ENCODE results near the gene TRAP1.
A peak's percentile ranks its signal among the peaks of the same experiment; 100 is the strongest.

TRAP1 gene

DNA sequence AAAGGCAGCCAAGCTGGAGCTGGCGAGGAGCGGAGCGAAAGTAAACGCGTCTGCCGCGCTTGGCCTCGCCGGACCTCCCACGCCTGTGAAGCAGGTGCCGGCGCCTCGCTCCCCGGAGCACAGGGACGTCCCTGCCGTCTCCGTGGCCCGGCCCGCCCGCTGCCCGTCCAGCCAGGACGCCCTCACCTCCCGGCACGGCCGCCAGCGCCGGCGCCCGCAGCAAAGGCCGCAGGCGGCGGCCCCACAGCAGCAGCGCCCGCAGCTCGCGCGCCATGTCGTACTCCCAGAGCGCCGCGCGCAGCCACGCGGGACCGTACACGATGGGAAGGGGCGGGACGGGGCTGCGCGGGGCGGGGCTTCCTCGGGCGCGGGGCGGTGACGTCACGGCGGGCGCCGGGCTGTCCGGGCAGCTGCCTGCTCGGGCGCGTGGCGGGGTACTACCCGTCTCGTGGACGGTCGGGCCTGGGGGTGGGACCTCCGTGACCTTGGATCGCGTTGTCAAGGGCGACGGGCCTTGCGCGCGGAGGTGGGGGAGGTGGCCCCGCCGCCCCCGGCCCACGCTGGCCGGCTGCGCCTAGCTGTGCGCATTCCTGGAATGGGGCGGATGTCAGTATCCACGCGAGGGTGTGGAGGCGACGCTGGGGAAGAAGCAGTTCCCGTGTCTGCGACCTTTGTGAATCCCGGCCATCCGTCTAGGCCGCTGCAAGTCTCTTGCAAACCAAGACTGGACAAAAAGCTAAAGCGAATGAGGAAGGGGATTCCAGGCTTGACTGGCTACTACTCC is at the start of gene TRAP1:
Gene TRAP1, minus strand, starts transcription at position 290 of the 784 bp plus-strand sequence. Its CDS starts 16 bp downstream, at position 274.
- DNase-seq (ENCODE audit: low read depth in 2 of 2) = peak; percentile 94

DNA sequence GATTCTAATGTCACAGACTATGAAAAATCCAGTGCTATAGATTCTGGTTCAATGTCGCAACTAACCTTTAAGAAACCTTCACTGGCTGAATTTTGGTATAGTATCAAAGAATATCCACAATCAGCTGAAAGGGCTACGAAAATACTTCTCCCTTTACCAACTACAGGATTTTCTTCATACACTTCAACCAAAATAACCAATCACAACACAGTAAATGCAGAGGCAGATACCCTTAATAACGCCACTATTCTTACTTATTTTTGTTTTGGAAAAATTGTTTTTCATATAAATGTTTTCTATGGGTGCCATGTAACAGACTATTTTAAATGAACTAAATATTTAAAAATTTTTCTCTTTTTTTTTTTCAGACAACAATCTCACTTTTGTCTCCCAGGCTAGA is 48.9 kb upstream of the TRAP1 start:
- DNase-seq (ENCODE audit: low read depth in 2 of 2) = no peak

DNA sequence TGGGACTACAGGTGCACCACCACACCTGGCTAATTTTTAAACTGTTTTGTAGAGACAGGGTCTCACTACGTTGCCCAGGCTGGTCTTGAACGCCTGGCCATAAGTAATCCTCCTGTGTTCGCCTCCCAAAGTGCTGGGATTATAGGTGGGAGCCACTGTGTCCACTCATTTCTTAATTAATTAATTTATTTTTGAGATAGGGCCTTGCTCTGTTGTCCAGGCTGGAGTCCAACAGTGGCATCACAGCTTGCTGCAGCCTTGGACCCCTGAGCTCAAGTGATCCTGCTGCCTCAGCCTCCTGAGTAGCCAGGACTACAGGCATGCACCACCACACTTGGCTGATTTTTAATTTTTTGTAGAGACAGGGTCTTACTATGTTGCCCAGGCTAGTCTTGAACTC is 47.1 kb upstream of the TRAP1 start:
- DNase-seq (ENCODE audit: low read depth in 2 of 2) = no peak

DNA sequence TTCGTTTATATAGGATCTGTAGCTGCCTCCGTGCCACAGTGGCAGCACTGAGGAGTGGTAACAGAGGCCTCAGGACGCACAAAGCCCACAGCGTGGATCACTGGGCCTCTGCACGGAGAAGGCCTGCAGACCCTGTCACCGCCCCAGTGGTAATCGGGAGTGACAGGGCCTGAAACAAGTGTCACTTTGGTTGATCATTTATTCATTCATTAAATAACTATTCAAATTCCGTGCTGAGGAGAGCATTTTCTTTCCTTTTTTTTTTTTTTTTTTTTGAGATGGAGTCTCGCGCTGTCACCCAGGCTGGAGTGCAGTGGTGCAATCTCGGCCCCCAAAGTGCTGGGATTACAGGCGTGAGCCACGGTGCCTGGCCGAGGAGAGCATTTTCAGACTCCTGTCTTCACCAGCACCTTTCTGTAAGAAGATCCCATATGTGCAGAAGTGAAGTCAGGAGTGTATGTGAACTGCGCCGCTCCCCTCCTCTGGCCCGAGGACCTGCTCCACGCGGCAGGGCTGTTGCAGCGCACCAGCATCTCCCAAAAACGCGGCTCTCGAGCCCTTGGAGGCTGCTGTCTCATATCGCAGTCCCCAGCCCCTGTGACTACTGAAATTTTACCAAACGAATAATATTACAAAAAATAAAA is 44.9 kb upstream of the TRAP1 start:
- DNase-seq (ENCODE audit: low read depth in 2 of 2) = no peak

DNA sequence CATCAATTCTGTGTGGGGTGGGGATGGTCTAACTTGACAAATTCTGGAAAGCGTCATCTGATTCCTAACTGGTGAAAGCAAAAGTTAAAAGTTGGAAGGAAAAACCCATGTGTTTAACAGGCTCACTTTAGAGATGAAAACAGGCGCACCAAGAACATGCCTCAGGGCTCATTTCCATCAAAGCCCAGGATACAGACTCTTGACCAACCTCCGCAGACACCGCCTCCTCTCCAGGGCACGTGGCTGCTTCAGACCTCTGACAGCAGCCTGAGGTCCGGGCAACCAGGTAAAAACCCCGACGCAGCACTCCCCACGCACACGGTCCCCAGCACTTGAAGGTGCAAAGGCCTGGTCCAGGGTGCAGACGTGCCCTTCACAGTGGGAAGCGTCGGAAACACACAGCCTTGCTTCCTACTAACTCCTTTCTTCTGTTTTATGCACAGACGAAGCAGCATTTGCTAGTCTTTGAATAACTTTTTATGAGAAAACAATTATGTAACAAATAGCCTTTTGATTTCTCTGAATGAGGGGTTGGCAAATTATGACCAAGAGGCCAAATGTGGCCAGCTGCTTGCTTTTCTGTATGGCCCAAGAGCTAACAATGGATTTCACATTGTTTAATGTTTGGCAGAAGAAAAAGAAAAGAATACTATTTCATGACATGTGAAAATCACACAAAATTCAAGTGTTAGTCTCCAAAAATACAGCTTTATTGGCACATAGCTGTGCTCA is 44.2 kb upstream of the TRAP1 start:
- no peak for DNase-seq (ENCODE audit: low read depth in 2 of 2)

DNA sequence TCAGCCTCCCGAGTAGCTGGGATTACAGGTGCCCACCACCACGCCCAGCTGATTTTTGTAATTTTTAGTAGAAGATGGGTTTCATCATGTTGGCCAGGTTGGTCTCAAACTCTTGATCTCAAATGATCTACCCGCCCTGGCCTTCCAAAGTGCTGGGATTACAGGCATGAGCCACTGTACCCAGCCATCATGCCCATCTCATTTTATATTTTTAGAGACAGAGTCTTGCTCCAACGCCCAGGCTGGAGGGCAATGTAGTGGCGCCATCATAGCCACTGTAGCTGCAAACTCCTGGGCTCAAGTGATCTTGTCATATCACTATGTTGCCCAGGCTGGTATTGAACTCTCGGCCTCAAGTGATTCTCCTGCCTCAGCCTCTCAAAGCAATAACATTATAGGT is 43.2 kb upstream of the TRAP1 start:
- DNase-seq (ENCODE audit: low read depth in 2 of 2) = no peak

DNA sequence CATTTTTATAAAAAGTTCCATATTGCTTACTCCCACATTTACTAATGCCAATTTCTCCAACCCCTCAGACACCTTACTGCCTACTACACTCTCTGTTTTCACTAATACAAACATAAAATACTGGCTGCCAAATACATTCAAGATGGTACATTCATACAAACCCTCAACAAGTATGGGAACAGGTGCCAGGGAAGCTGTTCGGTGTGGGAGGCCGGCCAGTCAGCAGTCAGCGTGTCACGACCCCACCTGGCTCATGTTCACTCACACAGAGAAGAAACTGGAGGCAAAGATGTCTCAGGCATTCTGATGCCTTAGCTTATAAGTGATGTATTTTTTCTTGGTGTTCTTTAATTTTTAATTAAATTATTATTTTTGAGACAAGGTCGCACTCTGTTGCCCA is 42.4 kb upstream of the TRAP1 start:
- no peak for DNase-seq (ENCODE audit: low read depth in 2 of 2)

DNA sequence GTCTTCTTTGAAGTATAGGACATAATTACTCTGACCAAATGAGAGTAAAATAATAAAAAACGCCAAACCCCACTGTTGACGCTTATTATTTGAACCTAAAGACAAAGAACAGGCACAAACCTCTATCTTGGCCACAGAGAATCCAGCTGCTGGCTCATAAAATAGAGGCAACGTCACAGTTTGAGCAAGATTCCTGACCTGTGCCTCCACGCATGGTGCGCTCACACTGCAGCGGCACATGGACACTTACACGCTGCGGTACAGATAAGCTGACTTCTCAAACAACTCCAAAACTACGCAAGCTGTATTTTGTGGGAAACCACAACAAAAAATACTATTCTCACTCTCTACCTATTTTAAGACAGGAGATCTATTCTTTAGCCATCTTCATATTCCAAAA is 38.8 kb upstream of the TRAP1 start:
- no peak for DNase-seq (ENCODE audit: low read depth in 2 of 2)

DNA sequence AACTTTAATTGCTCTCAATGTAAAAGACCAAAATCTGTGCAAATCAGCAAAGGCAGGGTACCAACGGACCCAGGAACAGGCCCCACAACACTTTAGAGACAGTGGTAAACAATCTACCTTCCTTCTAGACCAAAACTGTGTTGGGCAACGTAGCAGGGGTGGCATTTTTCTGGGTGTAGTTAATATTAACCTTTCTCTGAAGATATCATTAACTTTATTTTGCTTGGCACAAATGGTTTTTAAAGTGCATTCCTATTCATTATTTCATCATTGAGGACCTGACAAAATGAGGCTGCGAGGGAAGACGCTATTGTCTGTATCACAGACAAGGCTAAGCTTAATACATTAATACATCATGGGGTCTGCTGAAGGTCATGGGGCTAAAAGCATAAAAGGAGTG is 37.9 kb upstream of the TRAP1 start:
- no peak for DNase-seq (ENCODE audit: low read depth in 2 of 2)

DNA sequence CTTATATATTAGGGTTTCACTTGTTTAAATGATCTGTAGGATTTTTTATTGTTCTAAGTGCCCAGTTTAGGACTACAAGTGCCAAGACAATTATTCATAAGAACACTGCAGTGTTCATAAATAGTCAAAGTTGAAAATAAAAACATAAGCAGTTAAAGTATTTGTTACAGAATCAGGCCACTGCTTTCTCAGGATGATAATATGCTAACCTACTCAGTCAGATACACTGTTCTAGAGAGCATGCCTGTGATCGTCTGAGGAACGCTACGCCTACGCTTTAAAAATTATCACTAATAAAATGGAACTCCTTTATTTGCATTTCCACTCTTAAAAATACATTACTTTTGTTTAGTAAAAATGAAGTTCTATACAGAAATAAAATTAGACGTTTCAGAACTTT is 37.4 kb upstream of the TRAP1 start:
- no peak for DNase-seq (ENCODE audit: low read depth in 2 of 2)

DNA sequence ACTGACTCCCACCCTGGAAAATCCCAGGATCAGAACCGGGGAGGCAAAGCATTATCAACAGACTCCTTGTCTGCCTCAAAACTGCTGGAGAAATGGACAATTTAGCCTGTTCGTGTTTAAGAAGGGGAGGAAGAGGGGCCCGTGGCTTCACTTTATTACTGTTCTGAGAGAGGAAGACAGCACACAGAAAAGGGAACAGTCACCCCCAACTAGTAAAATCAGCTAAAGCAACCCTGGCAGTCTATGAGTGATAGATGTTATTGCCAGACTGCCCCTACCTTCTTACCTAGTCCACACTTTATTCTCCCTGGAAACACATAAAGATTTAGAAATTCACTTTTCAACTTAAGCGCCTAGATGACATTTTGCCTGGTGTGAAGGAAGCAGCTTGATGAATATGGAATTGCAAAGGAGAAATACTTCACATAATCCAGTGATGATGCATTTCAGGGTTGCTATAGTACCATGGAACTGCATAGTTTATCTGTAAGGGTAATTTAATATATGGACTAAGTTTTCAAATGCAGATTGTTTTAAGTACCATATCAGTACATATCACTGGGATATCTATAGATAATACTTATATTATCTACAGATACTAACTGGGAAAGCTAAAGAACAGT is 36.9 kb upstream of the TRAP1 start:
- DNase-seq (ENCODE audit: low read depth in 2 of 2) = no peak

DNA sequence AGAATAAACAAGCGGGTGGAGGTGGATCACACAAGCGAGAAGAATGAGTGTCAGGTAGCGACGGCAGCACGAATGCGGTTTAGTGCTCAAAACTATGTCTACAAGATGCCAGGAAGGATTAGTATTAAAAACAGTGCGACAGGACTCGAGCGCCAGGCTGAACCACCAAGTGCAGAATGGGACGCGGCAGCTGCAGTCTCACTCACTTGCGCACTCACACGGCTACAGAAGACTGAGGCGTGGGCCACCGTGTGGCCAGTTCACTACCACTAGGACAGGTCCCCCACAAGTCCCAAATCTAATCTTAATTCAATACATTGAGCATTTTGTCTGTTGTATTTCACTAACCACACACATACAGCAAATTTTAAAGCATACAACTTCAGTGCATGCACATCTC is 35.7 kb upstream of the TRAP1 start:
- no peak for DNase-seq (ENCODE audit: low read depth in 2 of 2)

DNA sequence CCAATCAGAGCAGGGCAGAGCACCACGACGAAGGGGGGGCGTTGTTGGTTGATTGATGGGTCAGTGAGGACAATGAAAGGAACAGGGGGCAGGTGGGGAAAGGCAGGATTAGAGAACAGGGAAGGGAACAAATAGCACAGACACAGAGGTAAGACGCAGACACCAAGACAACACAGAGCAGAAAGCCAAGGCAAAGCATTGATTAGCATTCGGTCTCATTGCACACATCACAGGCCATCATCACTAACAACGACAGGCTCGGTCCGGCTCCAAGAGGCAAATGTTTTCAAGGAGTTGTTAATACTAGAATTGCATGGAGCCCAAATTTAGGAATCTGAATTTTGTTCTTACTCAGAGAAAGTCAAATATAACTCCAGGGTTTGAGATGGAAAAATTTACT is 34.6 kb upstream of the TRAP1 start:
- DNase-seq (ENCODE audit: low read depth in 2 of 2) = no peak

DNA sequence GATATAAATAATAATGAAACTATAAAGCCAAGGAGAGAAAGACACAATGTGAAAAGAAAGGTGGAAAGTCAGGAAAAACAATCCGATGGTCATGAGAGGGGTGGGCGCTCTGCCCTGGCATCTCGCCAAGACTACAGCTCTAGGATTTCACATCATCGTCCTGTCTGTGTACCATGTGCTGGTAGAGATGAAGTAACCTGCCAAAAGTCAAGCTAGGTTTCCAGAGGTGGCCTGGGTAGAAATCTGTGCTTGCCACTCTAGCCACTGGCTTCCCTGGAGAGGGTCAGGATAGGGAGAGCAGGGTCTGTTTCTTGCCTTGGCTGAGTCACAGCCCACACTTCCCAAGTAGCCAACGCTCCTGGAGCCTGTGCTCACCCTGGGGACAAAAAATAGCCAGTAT is 31.0 kb upstream of the TRAP1 start:
- no peak for DNase-seq (ENCODE audit: low read depth in 2 of 2)

DNA sequence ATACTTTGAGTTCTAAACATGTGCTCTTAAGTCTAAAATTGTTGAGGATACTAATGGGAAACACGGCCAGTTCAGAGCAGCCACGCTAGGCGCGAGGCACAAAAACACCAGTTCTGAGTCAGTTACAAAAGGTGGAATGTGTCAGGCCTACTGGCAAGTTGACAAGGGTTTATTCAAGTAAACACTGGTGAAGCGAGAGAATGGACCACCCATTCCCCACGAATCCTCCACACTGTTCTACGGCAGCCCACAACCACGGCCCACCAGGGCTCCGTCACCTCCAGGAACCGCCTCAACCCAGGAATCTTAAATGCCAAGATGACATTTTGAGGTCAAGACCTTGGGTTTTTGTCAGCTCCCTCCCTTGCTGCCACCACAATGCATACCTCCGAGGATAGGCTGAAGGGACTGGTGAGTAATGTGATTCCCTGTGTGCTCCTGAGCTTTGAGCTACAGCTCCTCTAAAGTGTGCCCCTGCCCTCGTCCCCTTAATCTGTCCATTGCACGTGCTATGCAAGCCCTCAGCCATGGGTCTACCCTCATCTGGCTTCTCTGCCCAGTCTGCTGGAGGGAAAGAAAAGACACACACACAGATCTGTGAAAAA is 28.5 kb upstream of the TRAP1 start:
- DNase-seq (ENCODE audit: low read depth in 2 of 2) = no peak

DNA sequence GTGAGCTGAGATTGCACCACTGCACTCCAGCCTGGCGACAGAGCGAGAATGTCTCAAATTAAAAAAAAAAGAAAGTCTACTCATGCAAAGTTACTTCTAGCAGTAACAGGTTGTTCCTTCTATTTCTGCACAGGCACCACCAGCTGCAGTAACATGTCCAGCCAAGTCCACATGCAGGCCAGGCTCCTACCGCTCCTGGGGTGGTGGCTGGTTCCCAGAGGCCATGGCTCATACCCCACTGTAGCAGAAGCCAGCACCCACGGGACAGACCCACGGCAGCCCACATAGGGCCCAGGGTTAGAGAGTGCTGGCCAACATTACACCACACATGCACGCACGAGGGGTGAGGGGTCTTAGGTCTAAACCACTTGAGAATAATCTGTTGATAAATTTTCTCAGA is 26.7 kb upstream of the TRAP1 start:
- no peak for DNase-seq (ENCODE audit: low read depth in 2 of 2)

DNA sequence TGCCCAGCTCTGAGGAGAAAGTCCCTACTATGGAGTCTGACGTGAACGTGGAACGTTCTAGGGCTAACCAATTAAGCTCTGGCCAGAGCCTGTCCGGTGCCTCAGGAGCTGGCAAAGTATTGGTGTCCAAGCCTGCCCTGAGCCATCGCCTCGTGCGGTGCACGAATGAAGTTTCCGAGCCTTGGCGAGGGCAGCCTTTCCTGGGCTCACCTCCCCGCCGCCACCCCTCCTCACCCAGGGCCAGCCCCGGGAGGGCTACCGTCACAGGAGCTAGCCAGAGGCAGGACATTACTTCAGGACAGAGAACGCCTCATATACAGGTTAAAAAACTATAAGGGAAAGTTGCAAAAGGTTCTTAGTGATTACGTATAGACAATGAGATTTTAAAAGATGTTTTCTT is 23.6 kb upstream of the TRAP1 start:
- DNase-seq (ENCODE audit: low read depth in 2 of 2) = no peak

DNA sequence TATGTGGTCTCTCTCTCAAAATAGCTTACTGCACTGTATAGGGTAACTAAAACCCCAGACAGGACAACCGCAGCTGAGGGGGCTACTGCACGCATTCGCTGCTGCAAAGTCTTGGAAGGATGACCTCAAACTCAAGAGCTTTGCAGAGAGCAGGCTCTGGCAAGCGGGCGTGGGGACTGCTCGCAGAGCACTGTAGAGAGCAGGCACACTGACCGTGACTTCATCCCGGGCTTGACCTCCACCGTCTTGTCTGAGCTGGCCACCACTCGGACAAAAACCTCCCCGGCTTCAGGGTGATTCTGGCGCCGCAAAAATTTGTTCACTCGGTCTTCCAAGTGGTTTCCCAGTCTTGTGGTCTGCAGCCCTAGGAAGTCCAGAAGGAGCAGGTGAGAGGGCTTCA is 22.9 kb upstream of the TRAP1 start:
- no peak for DNase-seq (ENCODE audit: low read depth in 2 of 2)

DNA sequence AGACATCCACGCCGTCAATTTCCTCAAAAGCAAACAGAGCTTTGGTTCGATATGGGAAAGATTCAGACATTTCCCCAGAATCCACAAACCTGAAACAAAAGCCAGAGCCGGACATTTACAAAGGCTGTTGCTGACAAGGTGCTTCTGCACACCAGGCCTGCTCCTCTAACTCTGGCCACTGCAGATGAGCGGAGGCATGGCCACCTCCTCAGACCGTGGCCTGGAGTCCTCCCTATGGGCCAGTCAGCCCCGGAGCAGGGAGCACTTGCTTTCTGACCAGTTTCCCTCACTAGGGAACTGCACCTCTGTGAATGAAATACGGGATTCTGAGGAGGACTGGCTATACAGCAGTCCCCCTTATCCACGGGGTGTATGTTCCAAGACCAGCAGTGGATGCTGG is 22.3 kb upstream of the TRAP1 start:
- no peak for DNase-seq (ENCODE audit: low read depth in 2 of 2)

DNA sequence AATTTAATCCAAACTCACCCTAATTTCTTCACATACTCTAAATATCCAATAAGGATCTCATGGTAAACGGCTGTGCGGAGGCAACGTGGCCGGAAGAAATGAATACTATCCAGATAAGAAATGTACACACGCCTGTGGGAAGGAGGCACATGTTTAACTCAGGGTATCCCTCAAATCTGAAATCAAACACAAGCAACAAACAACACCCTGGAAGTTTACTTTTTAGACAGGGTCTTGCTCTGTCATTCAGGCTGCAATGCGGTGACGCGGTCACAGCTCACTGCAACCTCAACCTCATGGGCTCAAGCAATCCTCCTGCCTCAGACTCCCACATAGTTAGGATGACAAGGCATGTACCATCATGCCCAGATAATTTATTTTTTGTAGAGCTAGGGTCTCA is 21.2 kb upstream of the TRAP1 start:
- DNase-seq (ENCODE audit: low read depth in 2 of 2) = no peak

DNA sequence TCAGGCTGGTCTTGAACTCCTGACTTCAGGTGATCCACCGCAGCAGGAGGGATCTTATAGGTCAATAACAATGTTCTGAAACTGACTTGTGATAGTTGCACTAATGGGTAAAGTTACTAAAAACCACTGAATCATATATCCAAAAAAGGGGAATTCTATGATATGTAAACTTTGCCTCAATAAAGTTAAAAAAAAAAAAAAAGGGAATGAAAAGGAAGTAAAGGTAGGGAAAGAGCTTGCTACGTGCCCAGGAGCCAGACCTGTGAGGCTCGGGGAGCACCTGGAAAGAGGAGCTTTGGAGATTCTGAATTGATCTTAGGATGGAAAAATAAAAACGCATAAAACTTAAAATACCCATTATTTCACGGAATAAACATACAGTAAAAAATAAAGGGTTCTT is 20.8 kb upstream of the TRAP1 start:
- no peak for DNase-seq (ENCODE audit: low read depth in 2 of 2)

DNA sequence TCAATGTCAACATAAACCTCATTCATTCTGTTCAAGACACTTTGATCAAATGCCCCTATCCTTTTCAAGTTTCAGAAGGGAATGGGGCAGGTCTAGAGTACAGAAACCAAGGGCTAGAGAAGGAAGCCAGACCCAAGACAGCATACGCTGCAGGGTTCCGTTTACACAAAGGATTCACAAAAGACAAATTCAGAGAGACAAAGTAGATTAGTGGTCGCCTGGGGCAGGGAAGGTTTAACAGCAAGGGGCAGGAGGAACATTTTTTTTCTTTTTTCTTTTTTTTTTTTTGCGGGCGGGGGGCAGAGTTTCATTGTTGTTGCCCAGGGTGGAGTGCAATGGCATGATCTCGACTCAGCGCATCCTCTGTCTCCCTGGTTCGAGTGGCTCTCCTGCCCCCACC is 19.9 kb upstream of the TRAP1 start:
- DNase-seq (ENCODE audit: low read depth in 2 of 2) = no peak
